NCI-H748 treated with DMSO at 0.1 percent for 48 hours (cell line): ENCODE measurements around the gene TNFRSF1B.
"Not testable (repeated sequence)": the region's sequence is repeated elsewhere in the genome, so short reads cannot be mapped to it uniquely, and the experiment has no call there.

Experiments
- DNase-seq: peaks from one replicate; lab custom pipeline; 2025; lab: John Stamatoyannopoulos, UW

TNFRSF1B gene

GRCh38 chr1:12219800-12220199 lies 53.0 kb downstream of the TNFRSF1B start:
- no peak for DNase-seq

- DNase-seq, result no peak
Measured at GRCh38 chr1:12220890-12221289, 54.1 kb downstream of the TNFRSF1B start.

GRCh38 chr1:12222700-12223099 lies 55.9 kb downstream of the TNFRSF1B start:
- DNase-seq, result not testable (repeated sequence)

- DNase-seq, result not testable (repeated sequence)
Measured at GRCh38 chr1:12224092-12224491, 57.3 kb downstream of the TNFRSF1B start.

DNA sequence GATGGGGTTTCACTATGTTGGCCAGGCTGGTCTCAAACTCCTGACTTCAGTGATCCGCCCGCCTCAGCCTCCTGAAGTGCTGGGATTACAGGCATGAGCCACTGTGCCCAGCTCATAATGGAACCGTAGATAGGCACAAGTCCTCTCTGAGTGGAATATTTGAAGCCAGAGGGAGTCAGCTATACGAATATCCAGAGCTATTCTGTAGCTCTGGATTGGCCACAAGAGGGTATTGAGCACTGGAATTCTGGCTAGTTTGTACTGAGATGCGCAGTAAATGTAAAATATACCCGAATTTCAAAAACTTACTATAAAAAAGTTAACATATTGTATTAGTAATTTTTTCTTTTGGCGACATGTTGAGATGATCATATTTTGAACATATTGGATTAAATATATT lies 62.2 kb downstream of the TNFRSF1B start:
- no peak for DNase-seq

- no peak for DNase-seq
Measured at GRCh38 chr1:12229386-12229834, 62.6 kb downstream of the TNFRSF1B start.

DNA sequence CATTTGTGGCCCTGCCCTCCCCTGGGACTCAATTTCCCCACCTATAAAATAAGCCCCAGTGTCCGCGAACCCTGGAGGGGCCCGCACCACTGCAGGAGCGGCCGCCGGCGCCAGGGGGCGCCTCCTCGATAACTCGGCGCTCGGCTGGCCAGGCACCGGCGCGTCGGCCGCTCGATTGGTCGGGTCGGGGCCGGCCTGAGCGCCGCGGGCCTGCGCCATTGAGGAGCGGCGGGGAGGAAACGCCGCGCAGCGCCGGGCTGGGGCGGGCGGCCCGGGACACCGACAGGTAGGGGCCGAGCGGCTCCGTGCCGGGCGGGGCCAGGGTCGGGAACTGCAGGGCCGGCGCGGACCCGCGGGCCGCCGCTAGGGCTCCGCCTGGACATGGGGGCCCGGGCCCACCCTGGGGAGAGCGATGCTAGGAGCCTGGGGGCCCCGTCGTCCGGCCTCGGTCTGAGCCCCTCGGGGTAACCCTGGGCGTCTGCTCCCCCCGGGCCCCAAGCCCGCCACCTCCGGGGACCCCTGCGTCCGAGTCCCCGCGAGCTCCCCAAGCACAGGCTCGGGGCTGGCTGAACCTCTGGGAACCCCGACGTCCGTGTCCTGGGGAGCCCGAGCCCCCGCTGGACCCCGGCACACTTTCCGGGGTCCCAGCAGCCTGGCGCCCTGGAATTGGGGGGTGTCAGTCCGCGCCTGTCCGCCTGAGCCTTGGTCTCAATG lies 63.2 kb downstream of the TNFRSF1B start, which contains the start of gene VPS13D:
VPS13D (plus strand) TSS at position 196 of the 714 bp plus-strand sequence. CDS start 4,237 bp downstream, outside the sequence.
- peak; percentile 12 for DNase-seq

DNA sequence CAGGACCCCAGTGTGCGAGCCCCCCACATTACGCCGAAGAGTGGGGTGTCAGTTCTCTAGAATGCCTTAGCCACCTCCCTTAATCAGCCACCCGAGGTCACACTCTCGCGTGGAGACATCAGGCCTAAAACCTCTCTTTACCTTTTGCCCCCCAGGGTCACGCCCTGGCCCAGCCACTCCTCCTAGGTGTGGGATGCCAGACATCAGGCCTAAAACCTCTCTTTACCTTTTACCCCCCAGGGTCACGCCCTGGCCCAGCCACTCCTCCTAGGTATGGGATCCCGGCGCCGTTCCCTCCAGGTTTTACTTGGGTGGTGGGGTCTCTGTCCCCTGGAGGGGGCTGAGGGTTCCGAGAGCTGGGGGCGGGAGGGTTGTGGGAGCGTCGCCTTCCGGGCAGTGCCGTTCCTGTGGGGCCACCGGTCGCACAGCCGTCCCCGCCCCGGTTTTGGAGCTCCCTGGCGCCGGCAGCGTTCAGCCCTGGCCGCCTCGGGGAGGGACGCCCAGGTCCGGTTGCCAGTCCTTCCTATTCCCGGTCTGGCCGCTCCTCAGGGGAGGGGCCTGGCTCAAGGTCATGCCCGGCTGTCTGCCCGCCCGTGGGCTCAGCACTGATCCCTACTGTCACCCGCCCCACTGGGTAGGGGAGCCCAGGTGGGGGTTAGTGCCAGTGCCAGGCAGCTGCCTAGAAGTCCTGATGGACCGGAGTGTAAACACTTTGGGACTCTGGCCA lies 63.9 kb downstream of the TNFRSF1B start:
- DNase-seq, result no peak

- DNase-seq, result no peak
Measured at GRCh38 chr1:12231276-12231595, 64.4 kb downstream of the TNFRSF1B start.

DNA sequence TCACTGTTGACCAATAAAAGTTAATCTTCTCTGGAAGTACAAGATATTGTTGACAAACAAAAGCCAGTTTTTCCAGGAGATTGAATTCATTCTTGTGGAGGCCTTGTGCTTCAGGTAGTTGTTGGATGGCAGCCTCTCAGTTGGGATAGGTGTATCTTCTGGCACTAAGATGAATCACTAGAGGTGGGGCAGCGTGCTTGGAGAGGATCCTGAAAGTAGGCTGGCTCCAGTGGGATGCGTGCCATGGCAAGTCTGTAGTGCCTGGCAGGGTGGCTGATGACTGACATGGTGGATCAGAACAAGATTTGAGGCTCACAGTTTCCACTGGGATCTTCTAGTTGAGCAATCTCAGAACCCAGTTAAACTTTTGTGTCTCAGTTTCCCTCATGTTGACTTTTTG lies 65.4 kb downstream of the TNFRSF1B start:
- no peak for DNase-seq

DNA sequence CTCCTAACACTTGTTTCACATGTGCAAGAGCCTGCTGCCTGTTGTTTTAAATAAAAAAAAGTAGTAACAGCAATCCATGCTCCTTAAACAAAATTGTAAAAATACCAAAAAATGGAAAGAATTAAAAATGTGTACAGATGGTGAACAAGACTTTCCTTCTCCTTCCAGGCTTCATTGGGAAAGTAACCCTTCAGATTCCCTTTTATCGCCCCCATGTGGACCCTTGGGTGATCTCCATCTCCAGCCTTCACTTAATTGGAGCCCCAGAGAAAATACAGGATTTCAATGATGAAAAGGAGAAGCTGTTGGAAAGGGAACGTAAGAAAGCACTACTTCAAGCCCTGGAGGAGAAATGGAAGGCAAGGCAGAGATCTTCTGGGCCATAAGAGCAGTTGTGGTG lies 77.3 kb downstream of the TNFRSF1B start:
- no peak for DNase-seq

GRCh38 chr1:12244585-12244984 lies 77.8 kb downstream of the TNFRSF1B start:
- no peak for DNase-seq

- DNase-seq, result no peak
Measured at GRCh38 chr1:12245116-12245515, 78.3 kb downstream of the TNFRSF1B start.

DNA sequence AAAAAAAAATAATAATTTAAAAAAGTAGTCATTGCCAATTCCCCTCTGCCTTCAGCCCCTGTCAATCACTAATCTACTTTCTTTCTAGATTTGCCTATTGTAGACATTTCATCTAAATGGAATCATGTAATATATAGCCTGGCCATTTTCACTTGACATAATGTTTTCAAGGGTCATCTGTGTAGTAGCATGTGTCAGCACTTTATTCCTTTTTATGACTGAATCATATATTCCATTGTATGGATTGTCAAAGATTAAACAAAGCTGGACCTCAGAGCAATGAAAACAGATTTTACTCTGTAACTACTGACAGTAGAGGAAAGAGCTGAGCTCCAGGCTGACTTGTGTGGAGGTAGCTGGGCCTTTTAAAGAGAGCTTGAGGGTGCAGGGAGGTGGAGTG lies 78.9 kb downstream of the TNFRSF1B start:
- no peak for DNase-seq

GRCh38 chr1:12246584-12246983 lies 79.8 kb downstream of the TNFRSF1B start:
- no peak for DNase-seq

- DNase-seq, result no peak
Measured at GRCh38 chr1:12249181-12249580, 82.4 kb downstream of the TNFRSF1B start.

- DNase-seq, result no peak
Measured at GRCh38 chr1:12249748-12250147, 83.0 kb downstream of the TNFRSF1B start.

- DNase-seq, result no peak
Measured at GRCh38 chr1:12251442-12251841, 84.7 kb downstream of the TNFRSF1B start.

GRCh38 chr1:12255913-12256312 lies 89.1 kb downstream of the TNFRSF1B start:
- DNase-seq, result no peak

- DNase-seq, result no peak
Measured at GRCh38 chr1:12258272-12258671, 91.5 kb downstream of the TNFRSF1B start.
